Peyer's patch (tissue), 4 donors: ENCODE measurements around the gene LMNB1. TPM values are rescaled to one million over a fixed set of nuclear protein-coding genes. Genes with fewer than 3 reads are reported as not detected.

ENCODE experiments used
- DNase-seq, 3 donors: peaks; one replicate each; pipeline ENCODE4 v3.0.0-alpha.2; 2017 to 2019
- H3K27ac ChIP-seq, 4 donors: fragments of 200-600 bp; sonication (generic); one replicate each; pipeline ENCODE4 v1.5.1; 2016 to 2019
- H3K27me3 ChIP-seq, 2 donors: fragments of 200-600 bp; sonication (generic); one replicate each; pipeline ENCODE4 v1.5.1; 2019
- H3K36me3 ChIP-seq, 3 donors: fragments of 200-600 bp; sonication (generic); one replicate each; pipeline ENCODE4 v1.5.1; 2016 to 2019
- H3K4me1 ChIP-seq, 4 donors: fragments of 200-600 bp; sonication (generic); one replicate each; pipeline ENCODE4 v1.5.1; 2016 to 2019
- H3K4me3 ChIP-seq, 4 donors: fragments of 200-600 bp; sonication (generic); 1 replicate in 3 of 4; 2 replicates in 1 of 4; pipeline ENCODE4 v1.5.1; 2016 to 2019; ENCODE audit warnings: mild to moderate bottlenecking in 1 of 4
- H3K9me3 ChIP-seq, 4 donors: fragments of 200-600 bp; sonication (generic); one replicate each; pipeline ENCODE4 v1.5.1; 2016 to 2019; ENCODE audit warnings: mild to moderate bottlenecking in 1 of 4
- CTCF ChIP-seq, 6 experiments: fragments of 450-650 bp in 4 of 6; fragments of 200-600 bp in 2 of 6; sonication (generic) in 1 of 6; IDR thresholded peaks; one replicate each; pipeline ENCODE4 v1.5.1; 2017 to 2019; ENCODE audit warnings: antibody characterized with exemption in 6 of 6, mild to moderate bottlenecking in 3 of 6, moderate library complexity in 1 of 6
- POLR2A ChIP-seq, 2 donors: fragments of 450-650 bp; IDR thresholded peaks; one replicate each; pipeline ENCODE4 v1.5.1; 2017; ENCODE audit warnings: antibody characterized with exemption in 2 of 2, mild to moderate bottlenecking in 2 of 2, moderate library complexity in 2 of 2
- total RNA-seq, 4 donors: library from RNA; depleted of rRNA; stranded (reverse); fragments of >200 nt; gene quantifications; one replicate each; pipeline ENCODE4 v1.1.0, GENCODE V29; 2016

The LMNB1 gene
- total RNA-seq, 4 donors from 2014 or later, result 18.6 to 83.3 (median 23.1) TPM

GRCh38 chr5:126826619-126827215 lies 49.8 kb downstream of the LMNB1 start:
- H3K27ac ChIP-seq, result no peak overlapping the region
- no peak for TF ChIP-seq POLR2A (IDR thresholded peaks at IDR 0.05)
- TF ChIP-seq CTCF (IDR thresholded peaks at IDR 0.05), result no peak
- peaks cover 0 to 6% (median 0%) of the 10 kb centered on the region in 3 donors for H3K36me3 ChIP-seq
- no peaks in the 10 kb centered on the region for H3K27me3 ChIP-seq
- H3K9me3 ChIP-seq, result no peaks in the 10 kb centered on the region
- no peak overlapping the region for H3K4me3 ChIP-seq
- DNase-seq, result no peak
- H3K4me1 ChIP-seq, result no peaks in the 10 kb centered on the region

GRCh38 chr5:126829098-126829497 lies 52.2 kb downstream of the LMNB1 start:
- Histone ChIP-seq H3K27ac (no peak overlapping the region), H3K36me3 (peaks cover 0 to 13% (median 0%) of the 10 kb centered on the region in 3 donors), H3K4me1 (no peaks in the 10 kb centered on the region), H3K4me3 (no peak overlapping the region), H3K9me3 (no peaks in the 10 kb centered on the region), H3K27me3 (no peaks in the 10 kb centered on the region)
- TF ChIP-seq CTCF (IDR thresholded peaks at IDR 0.05), result no peak
- TF ChIP-seq POLR2A (IDR thresholded peaks at IDR 0.05), result no peak
- no peak for DNase-seq

- Histone ChIP-seq H3K4me1 (no peaks in the 10 kb centered on the region), H3K36me3 (peaks cover 0 to 13% (median 0%) of the 10 kb centered on the region in 3 donors), H3K9me3 (no peaks in the 10 kb centered on the region), H3K4me3 (no peak overlapping the region), H3K27ac (no peak overlapping the region), H3K27me3 (no peaks in the 10 kb centered on the region)
- TF ChIP-seq POLR2A (IDR thresholded peaks at IDR 0.05) (no peak), CTCF (IDR thresholded peaks at IDR 0.05) (no peak)
- DNase-seq, result no peak
Measured at GRCh38 chr5:126830061-126830460, 53.1 kb downstream of the LMNB1 start.

GRCh38 chr5:126831156-126831555 lies 54.2 kb downstream of the LMNB1 start:
- Histone ChIP-seq H3K27me3 (no peaks in the 10 kb centered on the region), H3K9me3 (no peaks in the 10 kb centered on the region), H3K36me3 (peaks cover 0 to 11% (median 0%) of the 10 kb centered on the region in 3 donors), H3K4me3 (no peak overlapping the region), H3K27ac (no peak overlapping the region), H3K4me1 (no peaks in the 10 kb centered on the region)
- DNase-seq, result no peak
- TF ChIP-seq CTCF (IDR thresholded peaks at IDR 0.05), result no peak
- TF ChIP-seq POLR2A (IDR thresholded peaks at IDR 0.05), result no peak

- Histone ChIP-seq H3K27ac (no peak overlapping the region), H3K36me3 (peaks cover 0 to 7% (median 0%) of the 10 kb centered on the region in 3 donors), H3K4me3 (no peak overlapping the region), H3K27me3 (no peaks in the 10 kb centered on the region), H3K4me1 (no peaks in the 10 kb centered on the region), H3K9me3 (no peaks in the 10 kb centered on the region)
- DNase-seq, result no peak
- TF ChIP-seq CTCF (IDR thresholded peaks at IDR 0.05) (no peak), POLR2A (IDR thresholded peaks at IDR 0.05) (no peak)
Measured at GRCh38 chr5:126836778-126837177, 59.8 kb downstream of the LMNB1 start.
